GM10847 (cell line): ENCODE data around the gene FOXD2.

Source experiments
- POLR2A ChIP-seq: IDR thresholded peaks from 2 replicates; pipeline ENCODE4 v1.6.1; 2011; ENCODE audit not compliant: insufficient read length; ENCODE audit errors: extremely low read depth

Gene FOXD2

GRCh38 chr1:47437447-47438164, at the start of gene FOXD2:
TSS of gene FOXD2 (plus strand) at chr1:47438044. CDS start at chr1:47438136, 92 bp downstream.
- peak; percentile 51 for TF ChIP-seq POLR2A

GRCh38 chr1:47388891-47389238, 49.0 kb upstream of the FOXD2 start:
- no peak for TF ChIP-seq POLR2A

DNA sequence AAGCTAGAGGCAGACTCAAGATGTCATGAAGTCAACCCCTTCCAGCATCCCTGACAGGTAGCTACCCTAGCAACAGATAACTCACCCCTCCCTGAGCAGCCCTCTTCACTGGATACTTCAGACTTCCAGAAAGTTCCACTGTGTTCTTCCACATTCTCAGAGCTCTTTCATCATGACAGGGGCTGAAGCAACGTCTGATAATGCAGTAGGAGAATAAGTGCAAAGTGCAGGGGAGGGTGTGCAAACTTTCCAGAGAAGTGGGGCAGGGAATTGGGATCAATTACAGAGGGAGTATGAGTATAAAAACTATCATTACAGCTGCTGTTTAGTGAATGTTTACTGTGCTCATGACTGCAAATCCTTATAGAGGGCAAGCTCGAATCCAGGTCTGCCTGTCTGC, 48.1 kb upstream of the FOXD2 start:
- no peak for TF ChIP-seq POLR2A

DNA sequence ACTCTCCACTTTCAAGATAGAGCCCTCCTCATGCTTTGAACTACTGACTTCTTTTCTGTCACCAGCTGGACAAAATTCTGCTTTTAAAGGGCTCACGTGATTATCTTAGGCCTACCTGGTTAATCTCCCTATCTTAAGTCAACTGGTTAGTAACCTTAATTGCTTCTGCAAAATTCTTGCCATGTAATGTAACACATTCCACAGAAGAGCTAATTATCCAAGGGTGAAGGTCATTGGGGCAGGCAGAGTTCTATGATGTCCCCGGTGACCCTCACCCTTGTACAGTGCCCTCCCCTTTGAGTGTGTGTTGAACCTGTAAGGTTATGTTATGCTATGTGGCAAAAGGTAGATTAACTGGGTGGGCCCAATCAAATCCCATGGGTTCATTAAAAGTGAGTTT, 47.0 kb upstream of the FOXD2 start:
- TF ChIP-seq POLR2A = no peak

- TF ChIP-seq POLR2A = no peak
These were observed 44.7 kb upstream of the FOXD2 start for GRCh38 chr1:47393141-47393540.

DNA sequence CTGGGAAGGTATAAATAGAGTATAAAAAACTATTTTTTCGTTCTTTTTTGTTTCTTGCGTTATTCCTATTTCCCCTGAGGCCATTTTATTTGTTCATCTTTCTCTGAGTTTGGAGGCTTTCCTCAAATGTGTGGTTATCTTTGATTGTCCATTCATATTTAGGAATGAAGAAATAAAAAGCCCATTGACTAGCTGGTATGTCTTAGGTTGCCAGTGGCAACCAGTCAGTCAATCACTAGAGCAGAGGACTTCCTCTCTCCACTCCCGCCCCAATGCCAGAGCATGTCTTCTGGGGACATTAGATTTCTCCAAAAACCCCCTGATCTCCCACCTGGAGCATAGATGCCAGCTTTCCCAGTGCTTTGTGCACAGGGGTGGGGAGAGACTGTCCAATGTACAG, 42.4 kb upstream of the FOXD2 start:
- no peak for TF ChIP-seq POLR2A

DNA sequence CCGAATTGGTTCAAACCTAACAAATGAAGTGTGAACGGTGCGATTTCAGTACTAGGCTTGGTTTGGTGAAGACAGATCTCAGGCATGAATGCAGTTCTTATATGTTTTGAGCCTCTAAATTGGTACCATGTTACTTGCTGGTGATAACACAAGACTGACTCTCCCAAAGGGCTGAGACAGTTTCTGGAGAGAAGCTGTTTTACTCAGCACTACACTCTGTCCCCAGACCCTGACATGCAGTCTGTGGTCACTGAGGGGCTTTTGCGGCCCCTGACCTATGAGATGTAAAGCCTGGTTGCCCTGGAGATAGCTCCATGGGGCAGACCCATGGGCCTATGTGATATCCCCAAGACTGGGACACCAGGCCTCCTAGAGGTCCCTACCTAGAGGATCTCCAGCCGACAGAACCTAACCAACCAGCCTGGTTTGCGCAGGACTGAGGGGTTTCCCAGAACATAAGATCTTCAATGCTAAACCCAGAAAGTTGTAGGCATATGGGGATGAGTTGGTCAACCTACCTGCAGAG, 41.1 kb upstream of the FOXD2 start:
- TF ChIP-seq POLR2A = no peak

GRCh38 chr1:47399138-47399845, 38.6 kb upstream of the FOXD2 start:
- TF ChIP-seq POLR2A = no peak

DNA sequence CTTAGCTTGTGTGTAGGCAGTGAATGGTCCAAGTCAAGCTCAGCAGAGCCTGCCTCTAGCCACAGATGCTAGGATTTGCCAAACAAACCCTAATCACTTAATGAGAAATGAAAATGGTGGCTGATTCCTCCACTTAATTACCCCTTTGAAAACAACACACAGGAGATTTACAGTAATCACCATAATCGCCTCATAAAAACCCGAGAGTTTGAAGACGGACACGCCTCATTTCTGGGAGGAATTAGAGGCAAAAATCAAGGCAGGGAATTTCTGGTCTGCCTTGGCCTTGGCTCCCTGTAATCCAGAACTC, 38.0 kb upstream of the FOXD2 start:
- no peak for TF ChIP-seq POLR2A

DNA sequence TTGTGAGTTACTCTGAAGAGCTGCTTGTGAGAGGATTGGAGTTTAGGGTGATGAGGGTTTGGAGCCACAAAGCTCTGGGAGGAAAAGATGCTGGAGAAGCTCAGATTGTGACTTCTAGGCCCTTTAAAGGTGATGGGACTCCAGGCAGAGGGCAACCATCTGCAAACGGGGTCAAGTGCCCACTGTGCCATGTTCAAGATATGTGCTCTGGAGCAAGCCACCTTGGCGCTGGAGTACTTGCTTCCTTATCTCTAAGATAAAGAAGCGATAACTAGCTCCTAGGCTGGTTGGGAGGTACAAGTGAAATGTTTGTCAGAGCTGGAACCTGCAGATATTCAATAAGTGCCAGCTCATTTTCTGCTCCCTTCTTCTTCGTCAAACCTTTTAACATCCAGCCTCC, 36.1 kb upstream of the FOXD2 start:
- TF ChIP-seq POLR2A = no peak

DNA sequence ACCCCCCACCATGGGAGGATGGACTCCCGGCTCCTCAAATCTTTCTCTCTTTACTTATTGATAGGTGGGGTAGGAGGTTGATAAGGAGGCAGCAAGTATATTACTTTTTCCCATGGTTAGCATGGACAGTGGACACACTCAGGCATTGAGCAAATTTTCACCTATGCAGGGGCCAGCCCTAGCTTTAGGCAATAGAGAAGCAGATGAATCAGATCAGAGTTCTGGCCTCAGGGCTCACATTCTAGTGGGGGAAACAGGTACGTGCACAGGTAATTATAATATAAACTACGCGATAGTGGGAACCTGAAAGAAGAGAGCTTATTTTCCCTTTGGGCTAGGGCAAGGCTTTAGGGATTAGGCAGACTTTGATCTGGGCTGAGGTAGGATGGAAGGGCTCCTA, 35.3 kb upstream of the FOXD2 start:
- no peak for TF ChIP-seq POLR2A

DNA sequence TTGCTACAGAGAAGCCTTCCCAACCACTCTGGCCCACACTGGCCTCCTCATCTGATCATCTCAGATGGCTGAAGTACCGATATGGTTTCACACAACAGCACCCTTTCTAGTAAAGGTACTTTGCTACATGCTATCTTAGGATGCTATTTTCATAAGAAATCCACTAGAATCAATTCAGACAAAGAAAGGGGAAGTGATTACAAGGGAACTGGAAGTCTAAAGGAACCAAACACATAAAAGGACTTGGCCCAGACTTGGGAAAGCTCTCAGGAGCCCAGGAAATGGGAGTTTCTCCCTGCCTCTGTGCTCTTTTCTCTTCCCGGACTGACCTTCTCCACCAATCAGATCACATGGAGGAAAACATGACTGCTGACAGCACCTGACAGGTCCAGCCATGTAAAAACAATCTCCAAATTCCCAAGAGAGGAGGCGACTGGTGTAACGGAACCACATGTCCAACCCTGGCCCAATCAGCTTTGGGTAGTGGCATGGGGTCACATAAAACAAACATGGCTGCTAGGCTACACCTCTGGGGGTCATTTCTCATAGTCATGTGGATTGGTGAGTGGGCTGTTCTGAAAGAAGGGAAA, 34.4 kb upstream of the FOXD2 start:
- no peak for TF ChIP-seq POLR2A

- no peak for TF ChIP-seq POLR2A
These were observed 32.1 kb upstream of the FOXD2 start for GRCh38 chr1:47405697-47406096.

GRCh38 chr1:47406966-47407365, 30.9 kb upstream of the FOXD2 start:
- TF ChIP-seq POLR2A = no peak

DNA sequence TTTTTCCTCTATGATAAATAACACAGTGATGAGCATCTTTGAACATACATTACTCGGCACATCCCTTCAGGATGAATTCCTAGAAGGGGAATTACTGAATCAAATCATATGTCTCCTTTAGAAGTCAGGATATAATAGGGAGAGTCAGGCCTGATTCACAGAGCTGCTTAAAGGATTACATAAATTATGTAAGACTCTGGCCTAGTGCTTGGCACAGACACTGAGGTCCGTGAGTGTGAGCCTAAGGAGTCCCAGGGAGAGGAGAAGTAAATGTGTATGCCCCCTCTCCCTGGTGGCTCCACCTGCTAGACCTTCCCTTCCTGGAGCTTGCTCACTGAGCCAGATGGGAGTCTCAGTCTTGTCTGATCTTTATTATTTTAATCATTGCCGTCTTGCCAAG, 30.4 kb upstream of the FOXD2 start:
- no peak for TF ChIP-seq POLR2A

- TF ChIP-seq POLR2A = no peak
These were observed 28.4 kb upstream of the FOXD2 start for GRCh38 chr1:47409311-47410067.
